Lower leg skin (tissue), 4 donors: ENCODE measurements around the gene CLASRP. TPM values are rescaled to one million over a fixed set of nuclear protein-coding genes. Genes with fewer than 3 reads are reported as not detected.

Source experiments
- DNase-seq, 2 donors: peaks; one replicate each; pipeline ENCODE4 v3.0.0-alpha.2; 2019; ENCODE audit warnings: low spot score in 2 of 2
- H3K4me3 ChIP-seq: fragments of 200-600 bp; sonication (generic); 2 replicates; pipeline ENCODE4 v1.5.1; 2017; ENCODE audit warnings: mild to moderate bottlenecking, low read depth; ENCODE audit not compliant: poor library complexity, severe bottlenecking
- CTCF ChIP-seq, 3 donors: fragments of 450-650 bp; IDR thresholded peaks; one replicate each; pipeline ENCODE4 v1.5.1; 2016; ENCODE audit warnings: antibody characterized with exemption in 3 of 3, mild to moderate bottlenecking in 3 of 3, moderate library complexity in 2 of 3
- POLR2A ChIP-seq, 2 donors: fragments of 450-650 bp; IDR thresholded peaks; one replicate each; pipeline ENCODE4 v1.6.1; 2016 to 2017; ENCODE audit warnings: antibody characterized with exemption in 2 of 2, mild to moderate bottlenecking in 1 of 2, moderate library complexity in 1 of 2
- WGBS, 2 donors: methylation state at CpG; one replicate each; pipeline ENCODE4 v1.1.5; 2018; 5-methylcytosine and 5-hydroxymethylcytosine counted together
- intact Hi-C: fragments of 100-400 bp; cut with DNase I; formaldehyde crosslinking; loops from one replicate; pipeline ENCODE4 v1.15.0; 2023; ENCODE audit warnings: low total_unique reads
- total RNA-seq, 4 donors: library from RNA; depleted of rRNA; stranded (reverse); fragments of >200 nt; gene quantifications; one replicate each; pipeline ENCODE4 v1.1.0, GENCODE V29; 2016

Gene CLASRP
- total RNA-seq, 4 donors from 2014 or later: 59.9 to 207 (median 128) TPM

GRCh38 chr19:45019187-45019586, 19.7 kb upstream of the CLASRP start:
- TF ChIP-seq POLR2A (IDR thresholded peaks at IDR 0.05) (no peak), CTCF (IDR thresholded peaks at IDR 0.05) (no peak)
- intact Hi-C loops: no loop called here
- no peak overlapping the region for H3K4me3 ChIP-seq
- no peak for DNase-seq
- WGBS, 2 donors: 83 to 93% methylated on average over 2 of the region's 2 CpGs

GRCh38 chr19:45020071-45020470, 18.8 kb upstream of the CLASRP start:
- WGBS, 2 donors: 83 to 90% methylated on average over 3 of the region's 3 CpGs
- H3K4me3 ChIP-seq: no peak overlapping the region

DNA sequence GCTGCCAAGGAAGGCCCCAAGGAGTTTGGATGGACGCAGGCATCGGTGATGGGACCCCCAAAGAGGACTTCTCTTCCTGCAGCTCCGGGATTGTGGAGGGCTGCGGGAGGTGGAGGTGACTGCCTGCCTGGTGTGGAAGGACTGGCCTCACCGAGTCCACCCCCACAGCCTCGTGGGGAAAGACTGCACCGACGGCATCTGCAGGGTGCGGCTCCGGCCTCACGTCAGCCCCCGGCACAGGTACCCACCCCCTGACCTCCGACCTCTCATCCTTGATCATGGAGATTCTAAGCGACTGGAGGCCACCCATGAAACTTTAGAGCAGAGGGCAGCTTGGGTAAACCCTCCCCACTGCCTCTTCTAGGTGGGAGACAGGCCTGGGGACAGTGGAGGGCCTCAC, 16.9 kb upstream of the CLASRP start:
- DNase-seq: no peak
- H3K4me3 ChIP-seq: no peak overlapping the region
- intact Hi-C loops: no loop called here
- 93 to 94% methylated on average over 6 to 14 of the region's 14 CpGs for WGBS, 2 donors
- no peak for TF ChIP-seq CTCF (IDR thresholded peaks at IDR 0.05)
- no peak for TF ChIP-seq POLR2A (IDR thresholded peaks at IDR 0.05)

More at GRCh38 chr19:45020071-45020470, 18.8 kb upstream of the CLASRP start:
- intact Hi-C loops: no loop called here
- no peak for DNase-seq
- TF ChIP-seq POLR2A (IDR thresholded peaks at IDR 0.05) (no peak), CTCF (IDR thresholded peaks at IDR 0.05) (no peak)

DNA sequence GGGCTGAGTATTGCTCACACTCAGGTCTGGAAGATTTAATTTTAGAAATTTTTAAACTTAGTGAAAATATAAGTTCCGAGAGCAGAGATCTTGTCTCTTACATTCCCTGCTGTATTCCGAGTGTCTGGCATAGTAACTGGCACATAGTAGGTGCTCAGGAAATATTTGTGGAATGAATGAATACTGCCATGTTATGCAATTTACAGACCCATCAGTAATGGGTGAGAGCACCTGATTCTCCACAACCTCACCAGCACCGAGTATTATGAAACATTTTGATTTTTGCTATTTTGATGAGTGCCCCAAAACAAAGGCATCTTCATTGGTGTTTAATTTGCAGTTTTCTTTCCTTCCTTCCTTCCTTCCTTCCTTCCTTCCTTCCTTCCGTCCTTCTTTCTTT, 15.8 kb upstream of the CLASRP start:
- WGBS, 2 donors: 94 to 96% methylated on average over 4 of the region's 4 CpGs
- H3K4me3 ChIP-seq: no peak overlapping the region

DNA sequence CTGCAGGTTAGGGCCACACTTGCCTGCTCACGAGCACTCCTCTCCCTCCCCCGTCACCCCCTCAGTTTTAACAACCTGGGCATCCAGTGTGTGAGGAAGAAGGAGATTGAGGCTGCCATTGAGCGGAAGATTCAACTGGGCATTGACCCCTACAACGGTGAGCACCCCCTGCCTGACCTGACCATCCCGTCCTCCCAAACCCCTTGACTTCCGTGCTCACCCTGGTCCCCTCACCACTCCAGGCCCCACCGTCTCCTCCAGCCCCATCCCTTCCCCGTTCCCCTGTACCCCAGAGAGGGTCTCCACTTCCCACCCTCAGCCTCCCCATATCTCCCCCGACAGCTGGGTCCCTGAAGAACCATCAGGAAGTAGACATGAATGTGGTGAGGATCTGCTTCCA, 13.6 kb upstream of the CLASRP start:
- WGBS, 2 donors: 93 to 96% methylated on average over 9 of the region's 9 CpGs
- DNase-seq: no peak
- intact Hi-C loops: no loop called here
- no peak overlapping the region for H3K4me3 ChIP-seq
- TF ChIP-seq CTCF (IDR thresholded peaks at IDR 0.05) (no peak), POLR2A (IDR thresholded peaks at IDR 0.05) (no peak)

More for the DNA sequence above, 15.8 kb upstream of the CLASRP start:
- DNase-seq: no peak
- TF ChIP-seq POLR2A (IDR thresholded peaks at IDR 0.05) (no peak), CTCF (IDR thresholded peaks at IDR 0.05) (no peak)
- intact Hi-C loops: no loop called here

DNA sequence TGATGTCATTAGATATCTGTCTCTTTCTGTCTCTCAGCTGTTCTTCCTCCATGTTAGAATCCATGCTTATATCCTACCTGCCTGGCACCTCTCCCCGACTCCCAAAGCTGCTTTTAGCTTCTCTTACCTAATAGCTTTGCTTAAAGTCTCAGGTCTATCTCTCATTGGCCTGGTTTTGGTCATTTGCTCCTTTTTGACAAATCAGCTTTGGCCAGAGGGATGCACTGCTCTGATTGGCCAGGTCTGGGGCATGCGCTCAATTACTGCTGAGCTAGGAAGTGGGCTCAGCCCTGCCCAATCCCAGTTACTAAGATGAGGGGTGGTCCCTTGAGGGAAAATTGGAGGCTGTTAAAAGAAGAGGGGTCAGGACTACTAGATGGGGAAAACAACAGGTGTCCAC, 11.5 kb upstream of the CLASRP start:
- H3K4me3 ChIP-seq: no peak overlapping the region
- TF ChIP-seq CTCF (IDR thresholded peaks at IDR 0.05) (no peak), POLR2A (IDR thresholded peaks at IDR 0.05) (no peak)
- 93 to 98% methylated on average over 2 of the region's 2 CpGs for WGBS, 2 donors
- no peak for DNase-seq
- intact Hi-C loops: no loop called here
